GM12865 (cell line): ENCODE measurements around the gene ANKRD31.

Experiments used
- DNase-seq: peaks from one replicate; pipeline ENCODE4 v3.0.0; 2010; ENCODE audit warnings: low read depth
- H3K4me3 ChIP-seq: 2 replicates; pipeline ENCODE4 v1.5.1; 2011; ENCODE audit warnings: mild to moderate bottlenecking, low read depth, low read length, control low read depth
- CTCF ChIP-seq: IDR thresholded peaks from 2 replicates; pipeline ENCODE4 v1.5.1; 2011; ENCODE audit warnings: low read length, control low read depth, low read depth, inconsistent platforms; ENCODE audit not compliant: insufficient read depth; ENCODE audit errors: missing control alignments

Gene ANKRD31

GRCh38 chr5:75023368-75024159, 213.1 kb downstream of the ANKRD31 start:
- no peak for TF ChIP-seq CTCF
- no peak for DNase-seq
- H3K4me3 ChIP-seq = no peak overlapping the region

DNA sequence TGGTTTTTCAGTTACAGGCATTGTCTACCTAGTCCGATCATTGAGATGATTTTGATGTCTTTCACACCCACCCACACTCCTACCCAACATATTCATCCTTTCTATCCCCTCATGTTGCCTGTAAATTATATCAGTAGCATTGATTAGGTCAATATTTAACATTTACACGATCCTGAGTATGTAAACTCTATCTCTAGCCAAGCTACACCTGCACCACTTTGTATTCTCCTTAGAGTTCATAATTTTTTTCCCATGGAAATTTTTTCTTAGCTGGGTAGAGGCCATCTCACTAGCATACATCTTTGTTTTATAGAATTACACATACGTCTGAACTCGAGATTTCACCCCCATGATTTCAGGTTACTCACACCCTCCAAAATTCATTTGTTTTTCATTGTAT, 214.9 kb downstream of the ANKRD31 start:
- H3K4me3 ChIP-seq = no peak overlapping the region
- TF ChIP-seq CTCF = no peak
- no peak for DNase-seq

DNA sequence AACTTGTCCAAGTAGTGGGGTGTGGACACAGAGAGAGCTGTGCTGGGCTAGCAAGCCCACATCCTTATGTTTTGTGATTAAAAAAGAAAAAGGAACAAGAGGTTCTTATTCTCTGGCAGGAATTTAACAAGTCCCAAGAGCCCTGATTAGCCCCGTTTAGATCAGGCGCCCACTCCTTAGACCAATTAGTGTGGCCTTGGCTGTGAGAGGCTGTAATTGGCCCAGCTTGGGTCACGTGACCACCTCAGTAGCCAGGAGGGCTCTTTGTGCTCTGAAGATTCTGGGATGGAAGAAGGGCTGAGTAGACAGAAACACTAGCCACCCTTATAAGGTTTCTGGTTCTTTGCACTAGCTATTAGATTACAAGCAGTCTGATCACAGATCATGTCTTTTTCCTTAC, 215.5 kb downstream of the ANKRD31 start:
- no peak for DNase-seq
- no peak overlapping the region for H3K4me3 ChIP-seq
- no peak for TF ChIP-seq CTCF

DNA sequence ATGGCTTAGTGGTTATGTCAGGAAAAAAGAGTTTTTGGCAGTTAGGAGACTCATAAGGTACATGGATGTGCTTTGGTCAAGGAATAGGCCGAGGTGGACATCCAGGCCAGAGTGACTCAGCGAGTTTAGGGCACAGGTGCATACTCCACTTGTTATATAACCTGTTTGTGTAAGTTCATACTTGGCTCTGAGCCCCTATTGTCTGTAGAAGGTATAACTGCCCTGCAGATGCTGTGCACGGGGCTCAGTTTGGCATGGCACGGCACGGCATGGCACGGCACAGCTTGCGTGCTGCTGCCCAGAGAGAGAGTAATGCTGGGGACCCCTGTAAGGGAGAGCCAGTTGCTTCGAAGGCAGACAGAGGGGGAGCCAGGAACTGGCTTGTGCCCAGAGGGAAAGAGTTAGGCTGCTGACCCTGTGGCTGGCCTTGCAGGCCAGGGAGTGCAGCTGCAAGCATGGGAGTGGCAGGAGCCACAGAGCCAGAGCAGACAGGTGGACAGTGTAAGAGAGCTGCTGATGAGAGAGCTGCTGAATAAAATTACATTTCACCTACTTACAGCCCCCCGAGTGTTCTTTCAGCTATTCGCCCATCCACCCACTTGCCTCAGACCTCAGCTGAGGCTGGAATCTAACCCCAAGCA, 216.5 kb downstream of the ANKRD31 start:
- no peak for TF ChIP-seq CTCF
- DNase-seq = no peak
- no peak overlapping the region for H3K4me3 ChIP-seq

DNA sequence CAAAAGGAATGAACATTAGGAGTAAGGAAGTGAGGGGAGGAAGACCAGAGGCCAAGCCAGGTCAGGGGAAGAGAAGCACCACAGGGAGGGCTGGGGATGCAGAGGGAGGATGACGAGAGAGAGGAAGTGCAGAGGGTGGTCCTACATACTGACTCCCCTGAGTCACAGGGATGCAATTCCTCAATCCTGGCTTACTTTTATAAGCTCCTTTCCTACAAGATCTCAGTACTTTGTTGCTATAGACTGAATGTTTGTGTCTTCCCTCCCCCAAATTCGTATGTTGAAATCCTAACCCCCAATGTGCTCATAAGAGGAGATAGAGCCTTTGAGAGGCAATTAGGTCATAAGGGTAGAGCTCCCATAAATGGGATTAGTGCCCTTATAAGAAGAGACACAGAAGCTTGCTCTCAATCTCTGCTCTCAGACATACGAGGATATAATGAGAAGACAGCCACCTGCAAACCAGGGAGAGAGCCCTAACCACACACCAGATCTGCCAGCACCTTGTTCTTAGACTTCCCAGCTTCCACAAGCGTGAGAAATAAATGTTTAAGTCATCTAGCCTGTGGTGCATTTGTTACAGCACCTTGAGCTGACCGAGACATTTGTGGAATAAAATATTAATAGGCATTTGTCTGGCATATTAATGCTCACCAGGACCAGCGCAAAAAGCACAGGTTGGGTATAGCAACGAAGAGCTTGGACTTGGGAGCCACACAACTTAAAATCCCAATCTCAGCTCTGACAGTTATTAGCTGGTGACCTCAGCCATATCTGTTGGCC, 217.7 kb downstream of the ANKRD31 start:
- TF ChIP-seq CTCF = no peak
- H3K4me3 ChIP-seq = no peak overlapping the region
- no peak for DNase-seq
